ENCODE results near the gene PLAAT3. TPM values are rescaled to one million over a fixed set of nuclear protein-coding genes. Genes with fewer than 3 reads are reported as not detected.
"Not testable (repeated sequence)": the region's sequence is repeated elsewhere in the genome, so short reads cannot be mapped to it uniquely, and the experiment has no call there.

Gene PLAAT3
- total RNA-seq, 1 experiment from 2014 or later = 32.6 TPM

GRCh38 chr11:63603180-63603518, 11.1 kb downstream of the PLAAT3 start:
- no TSS peak for BruUV-seq (replicated peaks)
- POLR2A ChIA-PET = no interaction called here
- DNase-seq (ENCODE audit: low read depth, low spot score) (no peak), ATAC-seq (no peak)
- no peak overlapping the region for H3K4me3 ChIP-seq (ENCODE audit: low read depth in 2 of 2, low read length in 2 of 2)
- TF ChIP-seq REST (IDR thresholded peaks at IDR 0.05; ENCODE audit: insufficient read depth in 1 of 2, low read depth in 2 of 2, low read length in 1 of 2) (no peak), POLR2AphosphoS5 (IDR thresholded peaks at IDR 0.05; ENCODE audit: low read depth, low read length) (no peak), CTCF (IDR thresholded peaks at IDR 0.05) (no peak), SIN3A (IDR thresholded peaks at IDR 0.05; ENCODE audit: borderline replicate concordance, insufficient read depth, low read depth, low read length) (no peak), TCF7L2 (IDR thresholded peaks at IDR 0.05; ENCODE audit: low read depth, low read length) (no peak)
- intact Hi-C loops (cut with micrococcal nuclease; ENCODE audit: unreplicated experiment) = no loop called here
- no peaks in the 10 kb centered on the region for H3K36me3 ChIP-seq (ENCODE audit: control insufficient read depth, insufficient read depth, low read length)
- H3K4me1 ChIP-seq (ENCODE audit: control insufficient read depth, insufficient read depth, low read length) = no peaks in the 10 kb centered on the region
- in situ Hi-C loops (cut with HindIII; ENCODE audit: low pct_unique_long_range_greater_than_20kb, low sequenced_read_pairs) = no loop called here
- no peaks in the 10 kb centered on the region for H3K27me3 ChIP-seq (ENCODE audit: control insufficient read depth, insufficient read depth, low read length)
- no peak overlapping the region for H3K27ac ChIP-seq (ENCODE audit: low read length)
- no peaks in the 10 kb centered on the region for H3K9me3 ChIP-seq (ENCODE audit: control insufficient read depth, insufficient read depth, low read depth, low read length)
- CTCF ChIA-PET = no interaction called here

- H3K27me3 ChIP-seq (ENCODE audit: control insufficient read depth, insufficient read depth, low read length); H3K27ac ChIP-seq (ENCODE audit: low read length); H3K9me3 ChIP-seq (ENCODE audit: control insufficient read depth, insufficient read depth, low read depth, low read length); ATAC-seq; intact Hi-C loops (cut with micrococcal nuclease; ENCODE audit: unreplicated experiment); in situ Hi-C loops (cut with HindIII; ENCODE audit: low pct_unique_long_range_greater_than_20kb, low sequenced_read_pairs); H3K4me3 ChIP-seq (ENCODE audit: low read depth in 2 of 2, low read length in 2 of 2); BruUV-seq (replicated peaks); CTCF ChIA-PET; H3K4me1 ChIP-seq (ENCODE audit: control insufficient read depth, insufficient read depth, low read length); H3K36me3 ChIP-seq (ENCODE audit: control insufficient read depth, insufficient read depth, low read length); DNase-seq (ENCODE audit: low read depth, low spot score): not testable (repeated sequence)
- POLR2A ChIA-PET = interaction anchor here (0.6 kb wide), 1 partner anchor 12 kb away, joined by 3 read pairs; no protein-coding TSS in a partner anchor
Measured at GRCh38 chr11:63602290-63603179, 11.7 kb downstream of the PLAAT3 start.
